Fibroblast of pulmonary artery (primary cell): ENCODE results near the gene FMN2.
A peak's percentile ranks its signal among the peaks of the same experiment; 100 is the strongest.

Experiments used
- DNase-seq: peaks from one replicate; pipeline ENCODE4 v3.0.0-alpha.2; 2010; ENCODE audit warnings: low read depth
- H3K4me3 ChIP-seq: replicated peaks from 2 replicates; pipeline ENCODE4 v1.5.1; 2011; ENCODE audit warnings: low read depth, mild to moderate bottlenecking, control low read depth, low read length, moderate library complexity
- TF ChIP-seq, protein P1 (sequence below): IDR thresholded peaks from 2 replicates; pipeline ENCODE4 v1.5.1; 2011; ENCODE audit warnings: mild to moderate bottlenecking, control low read depth, low read length, inconsistent platforms; ENCODE audit errors: missing control alignments

Gene FMN2

GRCh38 chr1:240332672-240333071 lies 241.0 kb downstream of the FMN2 start:
- DNase-seq: no peak
- TF ChIP-seq, protein P1, sequence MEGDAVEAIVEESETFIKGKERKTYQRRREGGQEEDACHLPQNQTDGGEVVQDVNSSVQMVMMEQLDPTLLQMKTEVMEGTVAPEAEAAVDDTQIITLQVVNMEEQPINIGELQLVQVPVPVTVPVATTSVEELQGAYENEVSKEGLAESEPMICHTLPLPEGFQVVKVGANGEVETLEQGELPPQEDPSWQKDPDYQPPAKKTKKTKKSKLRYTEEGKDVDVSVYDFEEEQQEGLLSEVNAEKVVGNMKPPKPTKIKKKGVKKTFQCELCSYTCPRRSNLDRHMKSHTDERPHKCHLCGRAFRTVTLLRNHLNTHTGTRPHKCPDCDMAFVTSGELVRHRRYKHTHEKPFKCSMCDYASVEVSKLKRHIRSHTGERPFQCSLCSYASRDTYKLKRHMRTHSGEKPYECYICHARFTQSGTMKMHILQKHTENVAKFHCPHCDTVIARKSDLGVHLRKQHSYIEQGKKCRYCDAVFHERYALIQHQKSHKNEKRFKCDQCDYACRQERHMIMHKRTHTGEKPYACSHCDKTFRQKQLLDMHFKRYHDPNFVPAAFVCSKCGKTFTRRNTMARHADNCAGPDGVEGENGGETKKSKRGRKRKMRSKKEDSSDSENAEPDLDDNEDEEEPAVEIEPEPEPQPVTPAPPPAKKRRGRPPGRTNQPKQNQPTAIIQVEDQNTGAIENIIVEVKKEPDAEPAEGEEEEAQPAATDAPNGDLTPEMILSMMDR: no peak
- H3K4me3 ChIP-seq: no peak overlapping the region

GRCh38 chr1:240337781-240338180 lies 246.1 kb downstream of the FMN2 start:
- peak; percentile 84 for DNase-seq
- H3K4me3 ChIP-seq: no peak overlapping the region
- TF ChIP-seq, protein P1: no peak

- DNase-seq: no peak
- TF ChIP-seq, protein P1: no peak
- H3K4me3 ChIP-seq: no peak overlapping the region
These were observed 247.2 kb downstream of the FMN2 start for GRCh38 chr1:240338837-240339236.

DNA sequence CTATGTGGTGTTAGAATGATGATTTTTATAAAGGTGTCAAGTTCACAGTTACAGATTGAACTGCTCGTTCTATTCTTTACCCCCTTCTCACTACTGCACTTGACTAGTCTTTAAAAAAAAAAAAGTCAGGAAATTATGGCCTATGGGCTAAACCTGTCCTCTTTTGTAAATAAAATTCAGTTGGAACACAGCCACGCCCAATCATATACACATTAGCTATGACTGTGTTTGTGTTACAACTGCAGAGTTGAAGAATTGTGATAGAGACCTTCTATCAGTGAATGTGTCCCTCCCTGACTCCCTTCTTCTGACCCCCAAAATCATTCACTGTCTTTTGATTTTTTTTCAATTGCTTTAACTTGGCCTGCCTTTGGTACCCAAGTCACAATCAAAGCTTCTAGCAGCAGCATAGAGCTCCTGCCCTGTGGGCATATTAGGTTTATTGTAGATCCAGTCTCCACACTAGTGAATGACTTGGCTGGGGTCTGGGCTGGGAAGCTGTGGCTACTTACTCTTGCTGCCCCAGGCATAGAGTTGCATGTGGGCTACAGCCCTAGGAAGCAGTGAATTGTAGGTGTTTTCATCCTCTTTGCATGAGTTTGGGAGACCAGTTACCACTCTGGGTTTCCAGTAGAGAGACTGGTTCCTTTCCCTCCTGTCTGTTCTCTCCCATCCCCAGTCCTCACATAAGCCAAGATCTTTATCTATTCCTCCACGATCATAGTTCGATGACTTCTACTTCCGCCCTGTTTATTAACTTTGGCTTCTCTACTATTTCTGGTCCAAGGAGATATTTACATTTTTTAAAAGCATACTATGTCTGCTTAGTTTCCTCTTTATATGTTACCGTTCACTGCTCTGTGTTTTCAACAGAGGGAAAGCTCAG lies 249.9 kb downstream of the FMN2 start:
- no peak overlapping the region for H3K4me3 ChIP-seq
- no peak for DNase-seq
- TF ChIP-seq, protein P1: no peak

DNA sequence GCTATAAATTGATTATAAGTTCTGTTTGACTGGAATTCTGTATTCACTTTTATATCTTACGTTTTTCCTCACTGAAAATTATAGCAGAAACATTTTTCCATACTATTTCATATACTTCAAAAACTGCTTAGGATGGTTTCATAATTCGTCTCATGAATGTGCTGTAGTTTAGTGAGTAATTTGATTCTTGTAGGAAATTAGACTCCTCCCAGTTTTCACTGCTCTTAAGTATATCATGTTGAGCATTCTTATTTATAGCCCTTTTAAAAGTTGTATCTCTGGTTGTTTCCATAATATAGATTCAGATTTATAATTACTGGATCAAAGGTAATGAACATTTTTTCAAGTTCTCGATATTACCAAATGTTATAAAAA lies 250.6 kb downstream of the FMN2 start:
- no peak for DNase-seq
- no peak overlapping the region for H3K4me3 ChIP-seq
- TF ChIP-seq, protein P1: no peak

- no peak for DNase-seq
- TF ChIP-seq, protein P1: no peak
- H3K4me3 ChIP-seq: no peak overlapping the region
These were observed 251.4 kb downstream of the FMN2 start for GRCh38 chr1:240343045-240343444.

DNA sequence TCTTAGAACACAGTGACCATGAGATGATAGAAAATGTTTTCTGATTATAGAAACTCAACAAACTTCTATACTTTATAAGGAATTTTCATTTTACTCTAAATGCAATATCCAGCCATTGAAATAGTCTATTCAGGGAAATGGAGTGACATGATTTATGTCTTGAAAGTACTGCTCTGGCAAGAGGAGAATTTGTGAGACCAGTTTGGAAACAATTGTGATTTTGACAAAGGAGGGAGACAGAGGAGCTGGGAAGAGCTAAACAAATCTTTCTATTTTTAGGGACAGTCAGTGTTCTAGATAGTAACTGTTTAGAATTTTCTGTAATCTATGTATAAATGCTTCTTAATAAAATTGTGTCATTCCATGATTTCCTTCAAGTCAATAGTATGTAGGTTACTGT lies 252.3 kb downstream of the FMN2 start:
- DNase-seq: no peak
- TF ChIP-seq, protein P1: no peak
- H3K4me3 ChIP-seq: no peak overlapping the region
